MCF 10A (cell line): ENCODE results near the gene PPM1H. TPM values are rescaled to one million over a fixed set of nuclear protein-coding genes. Genes with fewer than 3 reads are reported as not detected.

Experiments
- BruUV-seq: library from RNA; stranded (reverse); fragments of 400-500 nt; replicated peaks from 2 replicates; lab custom pipeline; 2021; lab: Mats Ljungman, UMichigan
- CTCF ChIA-PET: fragments of 300-600 bp; sonication (Branson Sonifier 250); formaldehyde crosslinking; extraction: SDS; loops from one replicate; lab custom pipeline; 2021; ENCODE audit warnings: antibody characterized with exemption, inconsistent platforms; lab: Yijun Ruan, JAX
- POLR2A ChIA-PET: fragments of 300-600, 350-650 bp; sonication (Branson Sonifier 250); formaldehyde crosslinking; extraction: SDS; loops from one replicate; lab custom pipeline; 2020; ENCODE audit warnings: antibody characterized with exemption, inconsistent platforms; lab: Yijun Ruan, JAX
- DNase-seq: peaks from one replicate; pipeline ENCODE4 v3.0.0-alpha.2; 2018; ENCODE audit not compliant: unreplicated experiment
- H3K27ac Mint-ChIP-seq: one replicate; pipeline ENCODE4 v1.8.0; 2022; ENCODE audit warnings: mild to moderate bottlenecking, low read depth, mixed read lengths; ENCODE audit not compliant: unreplicated experiment
- H3K27me3 Mint-ChIP-seq: one replicate; pipeline ENCODE4 v1.8.0; 2022; ENCODE audit warnings: mixed read lengths; ENCODE audit not compliant: insufficient read depth, unreplicated experiment
- H3K36me3 Mint-ChIP-seq: one replicate; pipeline ENCODE4 v1.8.0; 2022; ENCODE audit warnings: mild to moderate bottlenecking, moderate library complexity, mixed read lengths; ENCODE audit not compliant: insufficient read depth, unreplicated experiment
- H3K4me1 Mint-ChIP-seq: one replicate; pipeline ENCODE4 v1.8.0; 2022; ENCODE audit warnings: mixed read lengths; ENCODE audit not compliant: insufficient read depth, unreplicated experiment
- H3K4me3 Mint-ChIP-seq: one replicate; pipeline ENCODE4 v1.8.0; 2022; ENCODE audit warnings: mild to moderate bottlenecking, moderate library complexity, mixed read lengths; ENCODE audit not compliant: unreplicated experiment
- H3K9me3 Mint-ChIP-seq: one replicate; pipeline ENCODE4 v1.8.0; 2022; ENCODE audit warnings: mixed read lengths; ENCODE audit not compliant: unreplicated experiment
- CTCF ChIP-seq: fragments of 200-600 bp; IDR thresholded peaks from one replicate; pipeline ENCODE4 v1.8.0; 2022; ENCODE audit warnings: antibody characterized with exemption, mild to moderate bottlenecking; ENCODE audit not compliant: unreplicated experiment
- intact Hi-C: fragments of 100-400 bp; cut with micrococcal nuclease; formaldehyde crosslinking; loops from 2 replicates; pipeline ENCODE4 v1.14.1; 2022
- total RNA-seq: library from RNA; stranded (reverse); gene quantifications from 2 replicates; pipeline ENCODE4 v1.2.3, GENCODE V29; 2022

The PPM1H gene
- total RNA-seq, 1 experiment from 2014 or later: 0.49 TPM

DNA sequence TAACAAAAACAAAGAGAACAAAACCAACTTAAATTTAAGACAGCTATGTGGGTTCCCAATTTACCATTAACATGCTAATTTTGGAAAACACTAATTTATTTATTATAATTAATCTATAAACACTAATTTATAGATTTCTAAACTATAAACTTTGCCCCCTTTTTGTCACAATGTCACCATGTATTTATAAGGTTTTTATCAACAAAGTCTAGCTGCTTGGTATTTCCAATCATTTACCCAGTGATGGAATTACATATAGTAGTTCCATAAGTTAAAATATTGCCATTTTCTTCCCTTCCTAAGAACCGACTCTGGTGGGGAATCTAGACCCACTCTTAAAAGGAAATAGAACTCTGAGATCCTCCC, 140.7 kb downstream of the PPM1H start:
- H3K4me1 Mint-ChIP-seq: no peaks in the 10 kb centered on the region
- no TSS peak for BruUV-seq
- POLR2A ChIA-PET: interaction anchor here (0.5 to 4.7 kb wide), 7 partner anchors 189 to 1657 kb away, joined by 3 to 27 read pairs (median 3); partner anchors contain the start of gene TBK1
- H3K27me3 Mint-ChIP-seq: no peaks in the 10 kb centered on the region
- DNase-seq: no peak
- intact Hi-C loops: loop anchor here (1.0 to 5.0 kb wide), 4 partner anchors 62 to 356 kb away; no protein-coding TSS in a partner anchor
- no peak overlapping the region for H3K27ac Mint-ChIP-seq
- TF ChIP-seq CTCF: no peak
- H3K9me3 Mint-ChIP-seq: no peaks in the 10 kb centered on the region
- CTCF ChIA-PET: interaction anchor here (0.6 to 8.7 kb wide), 45 partner anchors 8 to 357 kb away, joined by 3 to 241 read pairs (median 4); no protein-coding TSS in a partner anchor
- H3K4me3 Mint-ChIP-seq: no peak overlapping the region
- no peaks in the 10 kb centered on the region for H3K36me3 Mint-ChIP-seq

DNA sequence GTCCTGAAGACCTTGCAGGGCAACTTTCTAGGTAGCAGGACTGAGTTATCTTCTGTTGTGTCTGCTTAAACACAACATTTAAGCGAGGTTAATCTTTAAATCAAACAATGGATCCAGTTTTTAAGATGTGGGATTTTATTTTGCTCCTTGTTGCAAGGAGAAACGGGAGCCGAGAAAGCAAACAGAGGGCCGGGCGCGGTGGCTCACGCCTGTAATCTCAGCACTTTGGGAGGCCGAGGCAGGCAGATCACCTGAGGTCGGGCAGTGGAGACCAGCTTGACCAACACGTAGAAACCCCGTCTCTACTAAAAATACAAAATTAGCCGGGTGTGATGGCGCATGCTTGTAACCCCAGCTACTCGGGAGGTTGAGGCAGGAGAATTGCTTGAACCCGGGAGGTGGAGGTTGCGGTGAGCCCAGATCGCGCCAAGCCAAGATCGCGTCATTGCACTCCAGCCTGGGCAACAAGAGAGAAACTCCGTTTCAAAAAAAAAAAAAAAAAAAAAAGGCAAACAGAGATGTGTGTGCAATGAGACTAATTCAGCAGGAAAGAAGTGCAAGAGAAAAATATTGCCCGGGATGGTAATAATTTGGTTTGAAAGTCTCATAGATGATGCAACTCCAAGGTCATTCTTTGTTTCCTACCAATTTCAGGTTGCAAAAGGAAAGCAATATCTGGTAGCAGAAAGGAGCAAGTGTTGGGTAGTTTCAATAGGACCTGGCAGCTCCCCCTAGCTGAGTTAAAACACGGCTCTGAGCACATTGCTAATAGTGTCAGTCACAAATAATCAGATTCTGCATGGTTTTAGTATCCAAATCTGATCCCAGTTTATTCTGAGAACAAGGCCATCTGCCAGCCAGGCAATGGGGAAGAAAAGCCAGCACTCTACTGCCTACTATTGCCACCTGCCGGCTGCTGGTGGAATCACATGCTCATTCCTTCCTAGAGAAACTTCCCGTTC, 141.4 kb downstream of the PPM1H start:
- Mint-ChIP-seq H3K27ac (no peak overlapping the region), H3K4me3 (no peak overlapping the region), H3K27me3 (no peaks in the 10 kb centered on the region), H3K36me3 (no peaks in the 10 kb centered on the region), H3K4me1 (no peaks in the 10 kb centered on the region), H3K9me3 (no peaks in the 10 kb centered on the region)
- intact Hi-C loops: loop anchor here (1.0 to 5.0 kb wide), 4 partner anchors 61 to 355 kb away; no protein-coding TSS in a partner anchor
- peak; percentile 91 for TF ChIP-seq CTCF
- CTCF ChIA-PET: interaction anchor here (0.6 to 8.7 kb wide), 45 partner anchors 8 to 357 kb away, joined by 3 to 241 read pairs (median 4); no protein-coding TSS in a partner anchor
- no TSS peak for BruUV-seq
- peak; percentile 88 for DNase-seq
- POLR2A ChIA-PET: interaction anchor here (0.5 to 4.7 kb wide), 8 partner anchors 9 to 1658 kb away, joined by 3 to 27 read pairs (median 3); partner anchors contain the start of gene TBK1

DNA sequence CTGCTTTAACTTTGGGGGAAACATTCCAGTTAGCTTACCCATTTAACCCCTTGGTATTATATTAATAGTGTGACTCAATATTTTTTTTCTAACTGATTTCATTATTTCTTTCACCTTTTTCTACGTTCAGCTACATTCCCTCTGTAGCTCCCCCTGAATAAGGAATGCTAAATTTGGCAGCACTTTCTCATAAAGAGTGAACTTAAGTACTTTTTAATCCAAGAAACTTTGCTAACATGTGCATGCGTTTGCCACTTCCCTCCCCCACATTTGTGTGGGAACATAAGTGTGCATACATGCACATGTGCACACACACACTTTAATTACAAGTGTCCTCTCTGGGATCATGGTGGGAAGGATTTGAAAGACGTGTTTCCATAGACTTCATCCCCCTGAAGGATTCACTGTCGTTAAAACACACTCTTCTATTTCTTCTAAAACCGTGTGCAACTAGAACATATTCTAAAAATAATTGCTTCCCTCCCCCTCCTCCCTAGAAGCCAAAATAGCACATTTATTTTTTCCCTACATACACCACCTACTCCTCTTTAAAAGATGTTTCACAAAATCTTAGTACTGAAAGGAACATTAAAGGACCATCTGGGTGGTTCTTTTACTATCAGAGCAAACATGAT, 142.6 kb downstream of the PPM1H start:
- no peaks in the 10 kb centered on the region for H3K36me3 Mint-ChIP-seq
- no peaks in the 10 kb centered on the region for H3K27me3 Mint-ChIP-seq
- no peak for TF ChIP-seq CTCF
- POLR2A ChIA-PET: interaction anchor here (0.6 to 1.1 kb wide), 2 partner anchors 189 to 210 kb away, joined by 3 to 4 read pairs; no protein-coding TSS in a partner anchor
- BruUV-seq: no TSS peak
- H3K27ac Mint-ChIP-seq: no peak overlapping the region
- CTCF ChIA-PET: interaction anchor here (0.6 to 3.3 kb wide), 10 partner anchors 10 to 357 kb away, joined by 3 to 29 read pairs (median 4); no protein-coding TSS in a partner anchor
- H3K4me1 Mint-ChIP-seq: no peaks in the 10 kb centered on the region
- DNase-seq: no peak
- intact Hi-C loops: loop anchor here (5.0 kb wide), 1 partner anchor 60 kb away; no protein-coding TSS in a partner anchor
- no peak overlapping the region for H3K4me3 Mint-ChIP-seq
- no peaks in the 10 kb centered on the region for H3K9me3 Mint-ChIP-seq
